NCI-H774 (cell line): Measurements from ENCODE around the gene MYORG.
"Not testable (repeated sequence)": the region's sequence is repeated elsewhere in the genome, so short reads cannot be mapped to it uniquely, and the experiment has no call there.

Source experiments
- DNase-seq: peaks from one replicate; lab custom pipeline; 2025; lab: John Stamatoyannopoulos, UW

Gene MYORG

DNA sequence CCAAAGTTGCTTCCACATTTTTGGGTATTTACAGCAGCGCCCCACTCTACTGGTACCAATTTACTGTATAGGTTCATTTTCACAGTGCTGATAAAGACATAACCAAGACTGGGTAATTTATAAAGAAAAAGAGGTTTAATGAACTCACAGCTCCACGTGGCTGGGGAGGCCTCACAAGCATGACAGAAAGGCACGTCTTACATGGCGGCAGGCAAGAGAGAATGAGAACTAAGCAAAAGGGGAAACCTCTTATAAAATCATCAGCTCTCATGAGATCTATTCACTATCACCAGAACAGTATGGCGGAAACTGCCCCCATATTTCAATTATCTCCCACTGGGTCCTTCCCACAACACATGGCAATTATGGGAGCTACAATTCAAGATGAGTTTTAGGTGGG is 7.9 kb downstream of the MYORG start:
- DNase-seq, result not testable (repeated sequence)

DNA sequence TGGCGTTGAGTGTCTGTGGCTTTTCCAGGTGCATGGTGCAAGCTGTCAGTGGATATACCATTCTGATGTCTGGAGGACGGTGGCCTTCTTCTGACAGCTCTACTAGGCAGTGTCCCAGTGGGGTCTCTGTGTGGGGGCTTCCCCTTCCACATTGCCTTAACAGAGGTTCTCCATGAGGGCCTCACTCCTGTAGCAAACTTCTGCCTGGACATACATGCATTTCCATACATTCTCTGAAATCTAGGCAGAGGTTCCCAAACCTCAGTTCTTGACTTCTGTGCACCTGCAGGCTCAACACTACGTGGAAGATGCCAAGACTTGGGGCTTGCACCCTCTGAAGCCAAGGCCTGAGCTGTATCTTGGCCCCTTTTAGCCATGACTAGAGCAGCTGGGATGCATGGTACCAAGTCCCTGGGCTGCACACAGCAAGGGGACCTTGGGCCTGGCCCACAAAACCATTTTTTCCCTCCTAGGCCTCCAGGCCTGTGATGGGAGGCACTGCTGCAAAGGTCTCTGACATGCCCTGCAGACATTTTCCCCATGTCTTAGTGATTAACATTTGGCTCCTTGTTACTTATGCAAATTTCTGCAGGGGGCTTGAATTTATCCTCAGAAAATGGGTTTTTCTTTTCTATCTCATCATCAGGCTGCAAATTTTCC is 8.8 kb downstream of the MYORG start:
- DNase-seq, result not testable (repeated sequence)

DNA sequence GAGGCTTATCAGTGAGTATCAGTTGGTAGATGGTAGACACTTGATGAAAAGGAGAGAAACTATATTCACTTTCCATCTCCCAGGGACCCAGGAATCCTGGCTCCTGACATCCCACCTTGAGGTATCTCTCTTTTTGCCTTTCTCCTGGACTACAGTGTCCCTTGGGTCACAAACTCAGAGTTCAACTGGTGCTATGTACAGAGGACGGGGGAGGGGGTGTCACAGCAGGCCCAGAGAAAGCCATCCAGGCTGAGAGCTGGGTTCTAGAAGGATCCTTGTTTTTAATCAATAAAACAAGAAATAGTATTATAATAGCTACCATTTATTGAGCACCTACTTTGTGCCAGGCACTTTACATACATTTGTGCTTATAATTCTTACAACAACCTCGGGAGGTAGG is 10.3 kb downstream of the MYORG start:
- DNase-seq, result no peak

DNA sequence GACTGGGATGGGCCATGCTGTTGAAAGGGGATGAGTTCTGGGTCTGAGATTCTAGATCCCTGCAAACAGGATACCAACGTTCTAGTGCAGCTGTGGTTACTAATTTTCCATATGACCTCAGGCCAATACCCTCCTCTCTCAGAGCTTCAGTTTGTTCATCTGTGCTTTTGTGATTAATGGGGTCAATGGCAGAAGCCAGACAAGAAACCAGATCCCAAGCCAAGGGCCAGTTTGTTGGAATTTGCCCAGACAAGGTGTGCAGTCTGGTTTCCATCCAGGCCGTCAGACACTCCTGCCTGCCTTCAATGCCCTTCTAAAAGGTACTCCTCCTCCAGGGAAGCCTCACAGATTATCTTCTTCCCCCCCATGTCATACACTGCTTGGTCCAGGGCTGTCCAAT is 11.4 kb downstream of the MYORG start:
- no peak for DNase-seq

DNA sequence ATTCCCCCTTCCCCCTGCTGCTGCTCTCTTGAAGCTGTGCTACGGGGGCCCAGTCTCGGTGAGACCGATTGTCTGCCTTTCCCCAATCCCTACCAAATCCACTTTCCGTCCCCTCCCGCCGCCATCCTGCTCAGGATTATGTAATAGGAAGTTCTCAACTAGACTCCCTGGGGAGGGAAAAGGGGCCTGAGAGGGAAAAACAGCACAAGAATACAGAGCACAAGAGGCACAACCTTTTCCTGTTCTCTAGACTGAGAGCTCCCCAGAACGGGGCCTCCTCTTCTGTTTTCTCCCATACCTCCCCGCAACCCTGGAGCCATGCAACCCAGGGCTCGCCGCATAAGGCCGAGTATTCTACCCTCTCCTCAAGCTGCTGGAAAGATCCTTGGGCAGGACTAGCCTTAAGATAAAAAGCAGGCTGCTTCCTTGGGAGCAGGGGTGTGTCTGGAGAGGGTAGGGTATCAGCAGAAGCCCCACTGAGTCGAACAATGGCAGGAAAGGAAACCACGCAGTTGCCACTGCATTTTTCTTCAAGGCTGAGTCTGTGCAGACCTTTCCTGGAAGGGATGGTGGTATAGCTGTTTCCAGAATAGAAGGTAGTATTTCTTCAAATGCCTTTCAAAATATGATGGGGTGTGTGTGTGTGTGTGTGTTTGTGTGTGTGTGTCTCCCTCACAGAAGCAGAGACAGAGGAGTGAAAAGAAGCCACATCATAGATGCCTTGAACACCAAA is 12.9 kb downstream of the MYORG start:
- DNase-seq, result no peak

DNA sequence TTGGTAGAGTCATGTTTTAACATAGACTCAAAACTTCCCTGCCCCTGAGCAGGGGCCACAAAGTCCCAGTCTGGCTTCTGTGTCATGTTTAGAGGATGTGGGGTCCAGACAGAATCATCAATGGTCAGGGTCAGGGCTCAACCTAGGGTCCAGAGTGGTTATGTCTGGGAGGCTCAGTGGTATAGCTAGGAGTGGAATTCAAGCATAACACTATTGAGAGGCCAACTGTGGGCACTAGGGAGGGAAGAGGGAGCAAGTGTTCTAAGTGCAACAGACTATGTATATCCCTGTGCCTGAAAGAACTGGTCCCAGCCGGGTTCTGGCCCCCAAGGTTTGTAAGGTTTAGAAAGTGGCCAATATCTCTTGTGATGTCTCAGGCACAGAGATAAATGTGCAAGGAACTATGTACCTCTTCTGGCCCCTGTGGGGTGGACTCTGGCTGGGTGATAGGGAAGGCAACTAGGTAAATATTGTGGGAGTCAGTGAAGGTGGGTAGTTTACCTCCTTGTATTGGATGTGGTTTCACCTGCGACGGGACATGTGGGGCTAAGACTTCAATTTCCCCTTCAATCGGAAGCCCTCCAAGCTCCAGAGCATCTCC is 14.0 kb downstream of the MYORG start:
- DNase-seq, result no peak

DNA sequence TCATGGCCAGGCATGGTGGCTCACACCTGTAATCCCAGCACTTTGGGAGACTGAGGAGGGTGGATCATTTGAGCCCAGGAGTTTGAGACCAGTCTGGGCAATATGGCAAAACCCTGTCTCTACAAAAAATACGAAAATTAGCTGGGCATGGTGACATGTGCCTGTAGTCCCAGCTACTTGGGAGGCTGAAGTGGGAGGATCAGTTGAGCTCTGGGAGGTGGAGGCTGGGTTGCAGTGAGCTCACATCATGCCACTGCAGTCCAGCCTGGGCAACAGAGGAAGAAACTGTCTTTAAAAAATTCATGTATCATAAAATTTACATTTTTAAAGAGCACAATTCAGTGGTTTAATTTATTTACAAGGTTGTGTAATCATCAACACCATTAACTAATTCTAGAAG is 23.7 kb downstream of the MYORG start:
- not testable (repeated sequence) for DNase-seq

DNA sequence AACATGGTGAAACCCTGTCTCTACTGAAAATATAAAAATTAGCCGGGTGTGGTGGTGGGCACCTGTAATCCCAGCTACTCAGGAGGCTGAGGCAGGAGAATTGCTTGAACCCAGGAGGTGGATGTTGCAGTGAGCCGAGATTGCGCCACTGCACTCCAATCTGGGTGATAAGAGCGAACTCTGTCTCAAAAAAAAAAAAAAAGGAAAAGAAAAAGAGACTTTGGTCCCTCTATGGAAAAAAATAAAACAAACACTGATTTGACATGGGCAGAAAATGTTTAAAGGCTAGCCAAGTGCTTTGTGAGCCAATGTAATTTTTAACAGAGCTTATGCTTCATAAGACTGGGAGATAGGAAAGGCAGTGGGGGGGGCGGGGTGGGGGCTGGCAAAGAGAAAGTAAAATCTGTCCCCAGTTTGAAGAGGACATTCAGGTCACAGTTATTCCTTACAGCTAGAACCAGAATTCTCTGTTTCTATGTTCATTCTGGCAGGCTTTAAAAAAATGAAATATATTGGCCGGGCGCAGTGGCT is 24.5 kb downstream of the MYORG start:
- not testable (repeated sequence) for DNase-seq

DNA sequence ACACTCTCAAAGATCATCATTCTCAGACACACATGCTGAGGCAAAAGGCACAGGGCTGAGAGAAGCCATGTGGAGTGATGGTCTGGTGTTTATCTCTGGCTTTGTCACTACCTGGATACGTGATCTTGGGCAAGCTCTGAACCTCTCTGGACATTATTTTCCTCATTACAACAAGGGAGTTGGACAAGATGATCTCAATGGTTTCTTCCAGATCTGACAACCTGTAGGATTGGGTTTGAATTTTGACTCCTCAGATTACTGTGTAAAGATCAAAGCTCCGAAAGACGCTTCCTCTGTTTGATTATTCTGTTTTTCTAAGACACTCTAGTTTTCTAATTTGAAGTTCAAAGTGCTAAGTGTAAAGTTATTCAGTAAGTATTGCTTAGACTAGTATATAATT is 27.4 kb downstream of the MYORG start:
- DNase-seq, result no peak

DNA sequence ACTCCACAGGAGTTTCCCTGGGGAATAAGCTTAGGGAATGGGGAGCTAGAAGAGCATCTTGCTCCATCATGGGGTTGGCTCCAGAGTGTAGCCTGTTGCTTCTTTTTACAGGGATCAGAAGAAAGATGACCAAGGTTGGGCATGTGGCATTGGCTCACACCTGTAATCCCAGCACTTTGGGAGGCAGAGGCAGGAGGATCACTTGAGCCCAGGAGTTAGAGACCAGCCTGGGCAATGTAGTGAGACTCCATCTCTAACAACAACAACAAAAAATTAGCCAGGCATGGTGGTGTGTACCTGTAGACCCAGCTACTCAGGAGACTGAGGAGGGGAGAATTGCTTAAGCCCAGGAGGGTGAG is 28.9 kb downstream of the MYORG start:
- DNase-seq, result no peak

DNA sequence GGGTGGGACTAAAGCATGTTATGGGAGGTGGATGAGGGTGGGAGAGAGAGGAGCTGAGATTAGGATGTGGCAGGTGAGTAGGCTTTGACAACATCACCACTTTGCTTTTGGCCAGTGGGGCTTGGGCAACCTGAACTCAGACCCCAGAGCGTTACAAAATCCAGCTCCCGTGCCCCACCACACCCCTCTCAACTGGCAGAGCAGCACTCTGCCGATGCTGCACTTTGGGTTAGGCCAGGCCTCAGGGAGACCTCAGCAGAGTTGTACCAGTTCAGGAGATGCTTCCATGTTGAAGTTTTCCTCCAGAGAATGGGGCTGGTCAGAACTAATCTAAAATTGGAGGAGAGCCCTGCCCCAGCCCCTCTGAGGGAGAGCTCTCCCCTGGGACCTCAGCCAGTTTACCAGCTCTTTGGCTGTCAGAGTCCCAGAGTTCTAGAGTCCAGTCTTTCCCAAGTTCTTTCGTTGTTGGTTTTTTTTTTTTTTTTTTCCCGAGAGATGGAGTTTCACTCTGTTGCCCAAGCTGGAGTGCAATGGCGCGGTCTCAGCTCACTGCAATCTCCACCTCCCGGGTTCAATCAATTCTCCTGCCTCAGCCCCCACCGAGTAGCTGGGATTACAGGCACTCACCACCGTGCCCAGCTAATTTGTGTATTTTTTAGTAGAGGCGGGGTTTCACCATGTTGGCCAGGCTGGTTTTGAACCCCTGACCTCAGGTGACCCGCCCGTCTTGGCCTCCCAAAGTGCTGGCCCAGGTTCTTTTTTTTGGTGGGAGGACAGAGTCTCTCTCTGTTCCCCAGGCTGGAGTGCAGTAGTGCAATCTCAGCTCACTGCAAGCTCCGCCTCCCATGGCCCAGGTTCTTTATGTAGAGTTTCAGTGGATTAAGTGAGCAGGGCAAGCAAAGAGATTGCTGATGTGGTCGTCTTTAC is 29.6 kb downstream of the MYORG start:
- no peak for DNase-seq

DNA sequence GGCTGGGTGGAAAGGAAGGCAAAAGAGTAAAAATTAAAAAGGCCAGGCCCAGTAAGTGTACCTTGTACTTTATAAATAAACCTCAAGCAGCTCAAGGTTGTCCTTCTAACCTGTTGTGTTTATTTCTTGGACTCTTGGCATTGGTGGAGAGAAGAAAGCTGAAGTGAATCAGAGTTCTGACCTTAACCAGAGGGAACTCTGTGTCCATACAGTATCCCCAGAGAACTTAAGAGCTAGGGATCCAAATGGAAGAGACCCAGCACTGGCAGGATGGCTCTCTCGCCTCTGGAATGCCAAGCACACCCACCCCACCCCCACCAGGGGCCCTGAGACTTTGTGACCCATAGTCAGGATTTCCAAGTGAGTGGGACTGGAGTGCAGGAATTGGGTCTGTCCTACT is 33.1 kb downstream of the MYORG start:
- no peak for DNase-seq

DNA sequence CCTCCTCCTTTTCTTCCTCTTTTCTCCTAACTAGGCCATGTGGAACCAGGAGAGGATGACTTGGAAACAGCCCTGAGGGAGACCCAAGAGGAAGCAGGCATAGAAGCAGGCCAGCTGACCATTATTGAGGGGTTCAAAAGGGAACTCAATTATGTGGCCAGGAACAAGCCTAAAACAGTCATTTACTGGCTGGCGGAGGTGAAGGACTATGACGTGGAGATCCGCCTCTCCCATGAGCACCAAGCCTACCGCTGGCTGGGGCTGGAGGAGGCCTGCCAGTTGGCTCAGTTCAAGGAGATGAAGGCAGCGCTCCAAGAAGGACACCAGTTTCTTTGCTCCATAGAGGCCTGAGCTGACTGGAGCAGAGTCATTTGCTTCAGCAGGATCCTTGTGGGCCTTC is 33.6 kb downstream of the MYORG start:
- DNase-seq, result no peak

DNA sequence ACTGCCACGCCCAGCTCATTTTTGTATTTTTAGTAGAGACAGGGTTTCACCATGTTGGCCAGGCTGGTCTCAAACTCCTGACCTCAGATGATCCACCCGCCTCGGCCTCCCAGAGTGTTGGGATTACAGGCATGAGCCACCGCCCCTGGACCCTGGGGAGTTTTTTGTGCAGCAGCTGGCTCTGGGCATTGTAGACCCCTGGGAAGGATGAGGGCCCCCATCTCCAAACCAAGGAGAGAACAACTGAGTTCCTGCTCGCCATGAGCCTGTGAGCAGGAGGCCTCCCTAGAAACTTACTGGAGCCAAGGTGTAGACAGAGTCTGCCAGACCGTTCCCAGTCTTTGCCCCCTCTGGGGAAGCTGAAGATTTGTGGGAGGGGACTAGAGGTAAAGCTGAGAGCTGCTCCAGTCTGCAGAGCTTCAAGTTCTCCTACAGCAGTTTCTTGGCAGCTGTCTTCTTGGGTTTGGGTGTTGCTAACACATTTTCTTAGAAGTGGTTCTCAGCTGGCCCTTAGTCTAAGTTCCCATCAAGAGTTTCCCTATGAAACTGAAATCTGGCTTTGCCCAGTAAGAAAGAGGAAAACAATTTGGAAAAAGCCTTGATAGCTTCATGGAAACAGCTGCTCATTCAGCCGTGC is 34.9 kb downstream of the MYORG start:
- DNase-seq, result no peak

DNA sequence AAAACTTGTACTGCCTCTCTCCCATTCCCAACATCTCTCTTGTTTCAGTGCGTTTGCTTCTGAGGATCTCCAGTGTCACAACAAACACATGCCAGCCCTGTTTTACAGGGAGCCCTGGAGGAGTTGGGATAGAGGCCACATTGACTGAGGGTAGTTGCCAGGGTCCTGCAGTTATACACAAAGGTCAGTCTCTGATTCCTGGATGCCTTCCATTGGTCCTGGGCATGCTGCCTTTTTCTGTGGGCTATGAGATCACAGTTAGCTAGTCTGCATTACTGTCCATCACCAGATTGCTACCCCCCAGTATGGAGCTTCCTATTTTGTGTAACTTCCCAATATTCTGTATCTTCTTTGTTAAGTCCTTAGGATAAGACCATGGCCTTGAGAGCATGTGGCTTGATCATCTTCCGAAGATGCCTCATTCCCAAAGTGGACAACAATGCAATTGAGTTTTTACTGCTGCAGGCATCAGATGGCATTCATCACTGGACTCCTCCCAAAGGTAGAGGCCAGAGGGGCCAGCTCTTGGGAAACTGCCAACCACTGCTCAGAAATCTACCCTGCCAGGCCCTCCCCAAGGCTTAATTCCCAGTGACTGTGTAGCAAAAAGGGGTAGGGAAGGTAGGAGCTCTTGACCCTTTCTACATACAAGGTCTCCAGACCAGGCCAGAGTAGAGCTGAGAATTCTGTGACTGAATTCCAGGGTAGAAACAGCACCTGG is 37.9 kb downstream of the MYORG start:
- DNase-seq, result no peak

DNA sequence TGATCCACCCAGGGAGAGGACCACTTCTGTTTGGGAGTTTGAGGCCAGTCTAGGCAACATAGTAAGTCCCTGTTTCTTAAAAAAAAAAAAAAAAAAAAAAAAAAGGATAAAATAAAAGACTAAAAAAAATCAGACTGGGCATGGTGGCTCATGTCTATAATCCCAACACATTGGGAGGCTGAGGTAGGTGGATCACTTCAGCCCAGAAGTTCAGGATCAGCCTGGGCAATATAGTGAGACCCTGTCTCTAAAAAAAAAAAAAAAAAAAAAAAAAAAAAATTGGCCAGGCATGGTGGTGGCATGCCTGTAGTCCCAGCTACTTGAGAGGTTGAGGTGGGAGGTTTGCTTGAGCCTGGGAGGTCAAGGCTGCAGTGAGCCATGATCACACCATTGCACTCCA is 38.6 kb downstream of the MYORG start:
- DNase-seq, result not testable (repeated sequence)

DNA sequence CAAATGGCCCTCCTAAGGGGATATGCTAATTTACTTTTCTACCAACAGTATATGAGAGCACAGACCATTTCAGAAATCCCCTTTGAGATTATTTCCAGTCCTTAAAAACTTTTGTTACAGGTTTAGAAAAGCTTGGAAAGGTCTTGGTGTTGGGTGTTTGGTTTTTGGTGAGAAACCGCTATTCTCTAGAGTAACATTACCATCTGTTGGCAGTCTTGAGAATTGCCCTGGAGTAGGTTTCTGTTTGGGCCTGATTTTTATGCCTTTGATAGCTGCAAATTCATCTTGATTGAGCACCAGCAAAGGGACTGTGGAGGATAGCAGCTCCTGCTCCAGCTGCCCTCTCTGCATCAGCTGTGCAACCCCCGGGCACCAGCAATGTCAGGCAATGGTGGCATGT is 39.3 kb downstream of the MYORG start:
- no peak for DNase-seq

DNA sequence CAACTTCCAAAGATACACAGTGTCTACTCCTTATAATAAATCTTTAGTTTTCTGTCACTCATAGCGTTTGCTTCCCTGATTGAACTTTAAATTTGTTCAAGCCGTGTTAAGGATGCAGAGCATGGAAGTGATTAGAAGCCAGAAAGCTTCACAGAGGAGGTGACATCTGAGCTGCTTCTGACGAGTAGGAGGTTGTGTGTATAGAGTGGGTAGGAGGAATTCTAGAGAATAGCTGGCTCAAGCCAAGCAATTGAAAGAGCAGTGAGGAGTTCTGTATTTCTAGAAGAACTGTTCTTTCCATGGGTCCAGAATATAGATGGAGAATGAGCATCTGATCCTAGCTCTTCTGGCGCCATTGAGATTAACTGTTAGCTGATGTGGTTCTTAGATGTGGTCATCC is 41.3 kb downstream of the MYORG start:
- DNase-seq, result no peak

DNA sequence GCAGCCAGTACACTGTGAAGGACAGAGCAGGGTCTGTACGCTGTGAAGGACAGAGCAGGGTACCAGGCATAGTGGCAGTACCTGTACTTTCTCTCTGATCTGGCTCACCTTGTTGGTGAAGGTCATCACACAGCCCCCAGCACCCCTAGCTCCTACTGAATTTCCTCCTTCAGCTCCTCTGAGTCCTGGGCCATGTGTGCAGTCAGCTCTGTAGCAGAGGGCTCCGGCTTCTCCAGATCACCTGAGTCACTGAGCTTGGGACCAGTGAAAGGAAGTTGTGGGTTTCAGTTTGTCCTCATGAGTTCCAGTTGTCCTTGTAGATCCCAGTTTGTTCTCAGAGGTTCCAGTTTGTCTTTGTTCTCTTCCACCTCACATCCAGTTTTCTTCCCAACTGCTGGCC is 41.8 kb downstream of the MYORG start:
- DNase-seq, result no peak

DNA sequence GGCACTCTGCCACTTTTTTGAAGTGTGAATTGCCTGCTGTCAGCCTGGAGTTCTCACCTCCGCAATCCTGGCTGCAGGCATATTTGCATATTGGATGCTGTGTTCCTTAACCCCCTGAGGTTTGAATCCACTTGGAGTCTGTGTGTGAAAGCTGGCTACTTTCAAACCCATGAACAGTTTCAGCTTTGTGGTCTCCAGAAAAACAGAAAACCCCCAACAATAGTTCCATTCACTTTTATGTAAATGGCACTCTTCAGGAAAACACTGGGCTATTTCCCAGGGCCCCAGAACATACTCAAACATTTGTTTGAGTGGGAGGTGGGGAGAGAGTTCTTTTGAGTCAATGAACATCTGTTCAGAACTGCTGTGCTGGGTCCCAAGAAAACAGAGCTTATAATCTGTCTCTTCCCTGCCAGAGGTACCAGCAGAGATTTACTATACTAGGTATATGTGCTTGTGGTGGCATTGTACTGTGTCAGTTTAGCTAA is 42.3 kb downstream of the MYORG start:
- DNase-seq, result no peak

DNA sequence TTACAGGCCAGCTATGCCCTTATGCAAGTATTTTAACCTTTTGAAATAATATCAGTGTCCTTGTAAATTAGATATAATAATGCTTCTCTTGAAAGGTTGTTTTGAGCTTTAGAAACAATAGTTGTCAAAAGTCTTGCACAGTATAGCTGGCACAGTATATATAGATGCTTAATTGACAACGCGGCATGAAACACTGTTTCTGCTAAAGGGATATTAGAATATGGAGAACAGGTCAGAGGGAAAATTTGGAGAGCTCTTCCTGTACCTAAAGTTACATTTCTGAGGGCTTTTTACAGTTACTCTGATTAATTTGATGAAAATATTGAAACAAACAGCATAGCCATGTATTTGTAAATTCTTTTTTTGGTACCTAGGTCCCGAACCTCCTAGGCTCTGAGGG is 42.9 kb downstream of the MYORG start:
- DNase-seq, result no peak
